ENCODE results near the gene ACOXL.

ACOXL gene

DNA sequence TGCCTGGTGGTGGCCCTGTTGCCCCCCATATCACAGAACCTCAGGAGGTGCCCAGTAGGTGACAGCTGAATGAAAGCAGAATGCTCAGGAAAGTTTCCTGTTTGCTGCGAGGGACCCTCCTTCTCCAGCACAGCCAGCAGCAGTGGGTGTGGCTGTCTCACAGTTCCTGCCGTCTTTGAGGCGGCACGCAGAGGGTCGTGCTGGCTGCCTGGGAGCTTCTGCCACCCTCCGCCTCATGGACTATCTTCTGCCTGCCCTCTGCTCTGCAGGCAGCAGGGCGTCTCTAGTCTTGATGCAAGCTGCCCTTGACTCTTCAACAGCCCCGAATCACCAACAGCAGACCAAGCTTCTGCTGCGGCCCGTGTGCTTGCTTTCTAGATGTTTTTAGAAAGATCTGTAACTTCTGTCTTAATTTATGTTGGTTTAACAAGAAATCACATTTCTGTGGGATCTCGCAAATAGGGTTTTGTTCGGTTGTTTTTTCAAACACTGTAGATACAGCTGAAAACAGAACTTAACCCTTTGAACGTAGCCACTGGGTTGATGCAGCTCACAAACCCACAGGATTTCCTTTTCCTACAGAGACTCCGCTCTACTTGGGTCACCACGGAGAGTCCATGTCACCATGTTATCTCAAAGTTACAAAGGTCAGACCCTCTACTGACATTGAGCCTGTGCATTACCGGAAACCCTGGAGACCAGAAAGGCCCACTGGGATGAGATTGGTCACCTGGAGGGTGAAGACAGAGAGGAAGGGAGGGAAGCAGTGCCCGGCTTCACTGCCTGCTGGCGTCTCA, 144.9 kb downstream of the ACOXL start:
- H3K4me1 Mint-ChIP-seq = peaks cover 18% of the 10 kb centered on the region
- H3K27me3 Mint-ChIP-seq (ENCODE audit: low read depth, poor library complexity) = no peaks in the 10 kb centered on the region
- no peak overlapping the region for H3K27ac Mint-ChIP-seq
- TF ChIP-seq, protein P1, sequence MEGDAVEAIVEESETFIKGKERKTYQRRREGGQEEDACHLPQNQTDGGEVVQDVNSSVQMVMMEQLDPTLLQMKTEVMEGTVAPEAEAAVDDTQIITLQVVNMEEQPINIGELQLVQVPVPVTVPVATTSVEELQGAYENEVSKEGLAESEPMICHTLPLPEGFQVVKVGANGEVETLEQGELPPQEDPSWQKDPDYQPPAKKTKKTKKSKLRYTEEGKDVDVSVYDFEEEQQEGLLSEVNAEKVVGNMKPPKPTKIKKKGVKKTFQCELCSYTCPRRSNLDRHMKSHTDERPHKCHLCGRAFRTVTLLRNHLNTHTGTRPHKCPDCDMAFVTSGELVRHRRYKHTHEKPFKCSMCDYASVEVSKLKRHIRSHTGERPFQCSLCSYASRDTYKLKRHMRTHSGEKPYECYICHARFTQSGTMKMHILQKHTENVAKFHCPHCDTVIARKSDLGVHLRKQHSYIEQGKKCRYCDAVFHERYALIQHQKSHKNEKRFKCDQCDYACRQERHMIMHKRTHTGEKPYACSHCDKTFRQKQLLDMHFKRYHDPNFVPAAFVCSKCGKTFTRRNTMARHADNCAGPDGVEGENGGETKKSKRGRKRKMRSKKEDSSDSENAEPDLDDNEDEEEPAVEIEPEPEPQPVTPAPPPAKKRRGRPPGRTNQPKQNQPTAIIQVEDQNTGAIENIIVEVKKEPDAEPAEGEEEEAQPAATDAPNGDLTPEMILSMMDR (IDR thresholded peaks at IDR 0.05) = no peak
- H3K4me3 Mint-ChIP-seq = no peak overlapping the region
- DNase-seq = no peak
- peaks cover 23% of the 10 kb centered on the region for H3K9me3 Mint-ChIP-seq
- H3K36me3 Mint-ChIP-seq (ENCODE audit: low read depth) = peaks cover 5% of the 10 kb centered on the region

DNA sequence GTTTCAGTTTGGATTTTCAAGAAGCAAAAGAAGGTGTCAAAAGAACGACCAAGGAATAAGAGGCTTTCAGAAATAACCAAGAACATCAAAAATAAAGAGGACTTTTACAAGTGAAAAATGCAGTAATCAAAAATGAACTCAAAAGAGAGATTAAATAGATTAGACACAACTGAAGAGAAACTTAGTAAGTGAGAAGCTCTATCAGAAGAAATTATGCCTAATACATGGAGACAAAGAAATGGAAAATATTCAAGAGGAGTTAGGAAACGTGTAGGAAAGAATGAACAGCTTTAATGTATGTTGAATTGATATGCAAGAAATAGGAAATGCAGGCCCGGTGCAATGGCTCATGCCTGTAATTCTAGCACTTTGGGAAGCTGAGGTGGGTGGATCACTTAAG, 145.8 kb downstream of the ACOXL start:
- DNase-seq = no peak
- H3K27ac Mint-ChIP-seq = no peak overlapping the region
- H3K9me3 Mint-ChIP-seq = peaks cover 24% of the 10 kb centered on the region
- no peaks in the 10 kb centered on the region for H3K27me3 Mint-ChIP-seq (ENCODE audit: low read depth, poor library complexity)
- peaks cover 11% of the 10 kb centered on the region for H3K4me1 Mint-ChIP-seq
- no peak overlapping the region for H3K4me3 Mint-ChIP-seq
- peaks cover 5% of the 10 kb centered on the region for H3K36me3 Mint-ChIP-seq (ENCODE audit: low read depth)
- TF ChIP-seq, protein P1 (IDR thresholded peaks at IDR 0.05) = no peak

DNA sequence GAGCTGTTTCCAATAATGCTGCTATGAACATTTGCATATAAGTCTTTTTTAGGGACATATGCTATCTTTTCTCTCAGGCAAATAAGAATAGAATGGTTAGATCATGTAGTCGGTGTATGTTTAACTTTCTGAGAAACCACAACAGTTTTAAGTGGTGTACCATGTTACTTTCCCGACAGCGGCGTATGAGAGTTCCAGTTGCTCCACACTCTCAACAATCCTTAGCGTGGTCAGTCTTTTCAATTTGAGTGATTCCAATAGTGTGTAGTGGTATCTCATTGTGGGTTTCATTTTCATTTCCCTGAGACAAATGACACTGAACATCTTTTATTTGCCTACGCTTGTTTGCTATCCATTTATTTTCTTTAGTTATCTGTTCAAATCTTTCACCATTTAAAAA, 149.5 kb downstream of the ACOXL start:
- Mint-ChIP-seq H3K4me3 (no peak overlapping the region), H3K27me3 (ENCODE audit: low read depth, poor library complexity) (no peaks in the 10 kb centered on the region), H3K36me3 (ENCODE audit: low read depth) (peaks cover 5% of the 10 kb centered on the region), H3K4me1 (no peaks in the 10 kb centered on the region), H3K9me3 (peaks cover 24% of the 10 kb centered on the region), H3K27ac (no peak overlapping the region)
- TF ChIP-seq, protein P1 (IDR thresholded peaks at IDR 0.05) = no peak
- no peak for DNase-seq

DNA sequence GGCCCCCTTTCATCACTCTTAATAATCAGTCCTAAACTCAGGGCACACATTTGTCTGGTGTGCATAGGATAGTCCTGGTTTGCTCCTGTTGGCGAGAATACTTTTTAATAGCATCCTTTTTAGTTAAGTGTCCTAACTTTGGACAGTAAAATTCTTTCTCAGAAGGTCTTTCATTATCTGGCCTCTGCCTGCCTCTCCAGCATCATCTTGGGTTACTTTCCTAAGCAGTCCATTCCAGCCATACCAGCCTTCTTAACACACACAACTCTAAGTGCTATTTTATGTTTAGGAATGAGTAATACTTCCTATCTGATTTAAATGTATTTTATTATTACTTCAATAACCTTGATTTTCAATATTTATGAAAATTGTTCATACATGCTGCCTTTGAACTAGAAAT, 151.0 kb downstream of the ACOXL start:
- Mint-ChIP-seq H3K27ac (no peak overlapping the region), H3K36me3 (ENCODE audit: low read depth) (no peaks in the 10 kb centered on the region), H3K9me3 (peaks cover 17% of the 10 kb centered on the region), H3K27me3 (ENCODE audit: low read depth, poor library complexity) (no peaks in the 10 kb centered on the region), H3K4me3 (no peak overlapping the region), H3K4me1 (peaks cover 9% of the 10 kb centered on the region)
- TF ChIP-seq, protein P1 (IDR thresholded peaks at IDR 0.05) = no peak
- no peak for DNase-seq

DNA sequence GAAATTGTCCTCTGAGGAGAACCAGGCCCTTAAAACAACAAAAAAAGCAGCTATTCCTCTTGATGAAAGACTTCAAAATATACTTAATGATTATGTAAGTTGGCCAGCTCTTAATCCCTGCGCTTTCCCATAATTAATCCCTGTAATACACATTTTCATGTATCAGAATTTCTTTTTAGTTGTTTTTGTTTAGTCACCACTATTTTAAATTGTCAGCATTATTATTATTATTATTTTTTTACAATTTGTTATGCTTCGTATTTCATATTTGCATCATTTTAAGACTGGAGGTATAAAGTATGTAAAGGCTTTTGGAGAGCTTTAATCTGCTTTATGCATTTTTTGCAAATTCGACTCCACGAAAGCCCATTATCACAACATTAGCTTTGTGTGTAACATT, 152.9 kb downstream of the ACOXL start:
- no peak overlapping the region for H3K27ac Mint-ChIP-seq
- peaks cover 14% of the 10 kb centered on the region for H3K9me3 Mint-ChIP-seq
- H3K4me1 Mint-ChIP-seq = peaks cover 21% of the 10 kb centered on the region
- TF ChIP-seq, protein P1 (IDR thresholded peaks at IDR 0.05) = no peak
- H3K36me3 Mint-ChIP-seq (ENCODE audit: low read depth) = no peaks in the 10 kb centered on the region
- no peak for DNase-seq
- H3K4me3 Mint-ChIP-seq = no peak overlapping the region
- no peaks in the 10 kb centered on the region for H3K27me3 Mint-ChIP-seq (ENCODE audit: low read depth, poor library complexity)

All from nephron progenitor cell (in vitro differentiated cells).